WTC11 (cell line): ENCODE data around the gene SERGEF. TPM values are rescaled to one million over a fixed set of nuclear protein-coding genes. Genes with fewer than 3 reads are reported as not detected.

ENCODE experiments used
- ATAC-seq: fragments of 200-7000 bp; cut with Tn5 transposase; 2 replicates; pipeline ENCODE4 v1.10.0; 2021; ENCODE audit warnings: mild to moderate bottlenecking, moderate library complexity
- CTCF ChIA-PET: fragments of 300-600 bp; sonication (Branson Sonifier 250); formaldehyde crosslinking; loops from one replicate; lab custom pipeline; 2021; ENCODE audit warnings: antibody characterized with exemption; lab: Charles Lee
- POLR2A ChIA-PET: fragments of 350-600 bp; sonication (Branson Sonifier 250); formaldehyde crosslinking; loops from one replicate; lab custom pipeline; 2021; ENCODE audit warnings: antibody characterized with exemption; lab: Charles Lee
- DNase-seq: peaks from one replicate; pipeline ENCODE4 v3.0.0; 2021; ENCODE audit warnings: low spot score
- H3K27ac Mint-ChIP-seq: 2 replicates; pipeline ENCODE4 v1.8.0; 2021; ENCODE audit warnings: mixed read lengths
- H3K27me3 Mint-ChIP-seq: 2 replicates; pipeline ENCODE4 v1.8.0; 2021; ENCODE audit warnings: low read depth, mild to moderate bottlenecking, moderate library complexity, mixed read lengths
- H3K36me3 Mint-ChIP-seq: 2 replicates; pipeline ENCODE4 v1.8.0; 2021; ENCODE audit warnings: mixed read lengths
- H3K4me1 Mint-ChIP-seq: 2 replicates; pipeline ENCODE4 v1.8.0; 2022; ENCODE audit warnings: mixed read lengths
- H3K4me3 Mint-ChIP-seq: 2 replicates; pipeline ENCODE4 v1.8.0; 2021; ENCODE audit warnings: mild to moderate bottlenecking, moderate library complexity, mixed read lengths
- H3K9me3 Mint-ChIP-seq: 2 replicates; pipeline ENCODE4 v1.8.0; 2021; ENCODE audit warnings: mixed read lengths
- AR ChIP-seq: fragments of 250-450 bp; sonication (Bioruptor Pico); IDR thresholded peaks from 2 replicates; pipeline ENCODE4 v1.9.0; 2021; ENCODE audit warnings: mild to moderate bottlenecking
- GABPB1 ChIP-seq: sonication (generic); formaldehyde crosslinking; IDR thresholded peaks from 2 replicates; pipeline ENCODE4 v1.8.1; 2023; ENCODE audit warnings: mild to moderate bottlenecking, missing genetic modification reagents
- GTF2I ChIP-seq: fragments of 250-450 bp; sonication (Bioruptor Pico); conservative IDR thresholded peaks from 2 replicates; pipeline ENCODE4 v1.4.0; 2021; ENCODE audit warnings: mild to moderate bottlenecking
- HMGXB4 ChIP-seq: sonication (generic); formaldehyde crosslinking; IDR thresholded peaks from 2 replicates; pipeline ENCODE4 v1.8.1; 2023; ENCODE audit warnings: mild to moderate bottlenecking, moderate library complexity, missing genetic modification reagents
- NFATC4 ChIP-seq: fragments of 250-450 bp; sonication (Bioruptor Pico); IDR thresholded peaks from 2 replicates; pipeline ENCODE4 v1.9.0; 2021; ENCODE audit warnings: mild to moderate bottlenecking
- SMAD3 ChIP-seq: sonication (generic); formaldehyde crosslinking; IDR thresholded peaks from 2 replicates; pipeline ENCODE4 v1.8.0; 2022; ENCODE audit warnings: missing genetic modification reagents, mild to moderate bottlenecking, borderline replicate concordance
- ZNF121 ChIP-seq: sonication (generic); formaldehyde crosslinking; IDR thresholded peaks from 2 replicates; pipeline ENCODE4 v1.8.0; 2023; ENCODE audit warnings: missing genetic modification reagents
- ZNF396 ChIP-seq: fragments of 250-450 bp; sonication (Bioruptor Pico); IDR thresholded peaks from 2 replicates; pipeline ENCODE4 v1.8.0; 2021; ENCODE audit warnings: mild to moderate bottlenecking, moderate library complexity, borderline replicate concordance
- ZNF423 ChIP-seq: fragments of 250-450 bp; sonication (Bioruptor Pico); IDR thresholded peaks from 2 replicates; pipeline ENCODE4 v2.1.2; 2022; ENCODE audit warnings: mild to moderate bottlenecking, moderate library complexity
- total RNA-seq: library from RNA; stranded (reverse); gene quantifications from 3 replicates; pipeline ENCODE4 v1.2.3, GENCODE V29; 2021
- TF ChIP-seq, protein P1 (sequence below): fragments of 250-450 bp; sonication (Bioruptor Pico); conservative IDR thresholded peaks from 2 replicates; pipeline ENCODE4 v1.9.0; 2021; ENCODE audit warnings: mild to moderate bottlenecking
- TF ChIP-seq, protein P2 (sequence below): sonication (generic); formaldehyde crosslinking; IDR thresholded peaks from 2 replicates; pipeline ENCODE4 v1.8.1; 2023; ENCODE audit warnings: mild to moderate bottlenecking, missing genetic modification reagents

SERGEF gene
- total RNA-seq, 1 experiment from 2014 or later: 35.5 TPM

GRCh38 chr11:17747131-17747955 is 265.5 kb downstream of the SERGEF start (continued):
- TF ChIP-seq, protein P1, sequence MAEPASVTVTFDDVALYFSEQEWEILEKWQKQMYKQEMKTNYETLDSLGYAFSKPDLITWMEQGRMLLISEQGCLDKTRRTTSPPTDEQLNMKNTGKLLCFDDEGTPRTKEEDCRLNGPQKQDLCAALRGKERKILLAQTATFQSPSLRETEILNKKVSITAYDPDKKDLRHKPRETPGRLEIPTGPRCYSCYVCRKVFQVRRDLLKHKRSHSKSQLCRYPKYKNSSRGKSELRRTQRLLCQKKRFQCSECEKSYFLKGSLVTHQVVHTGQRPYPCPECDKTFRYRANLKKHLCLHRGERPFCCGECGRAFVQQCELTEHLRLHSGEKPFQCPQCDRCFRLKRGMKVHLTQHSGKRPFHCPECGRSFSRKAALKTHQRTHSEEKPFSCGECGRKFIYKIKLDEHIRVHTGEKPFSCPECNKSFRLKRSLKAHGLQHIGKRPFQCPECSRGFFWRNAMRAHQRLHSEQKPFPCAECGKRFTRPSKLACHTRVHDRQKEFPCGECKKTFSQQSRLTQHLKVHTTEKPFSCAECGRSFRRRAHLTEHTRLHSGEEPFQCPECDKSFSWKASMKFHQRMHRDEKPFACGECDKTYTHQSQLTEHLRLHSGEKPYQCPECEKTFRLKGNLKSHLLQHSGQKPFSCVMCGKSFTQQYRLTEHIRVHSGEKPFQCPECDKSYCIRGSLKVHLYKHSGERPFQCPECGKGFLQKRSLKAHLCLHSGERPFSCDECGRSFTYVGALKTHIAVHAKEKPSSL (CRISPR knock-in tag): no peak
- no peak for TF ChIP-seq GTF2I (CRISPR knock-in tag)

- DNase-seq: no peak
- CTCF ChIA-PET: interaction anchor here (0.6 to 4.4 kb wide), 2 partner anchors 15 to 598 kb away, joined by 3 to 28 read pairs; no protein-coding TSS in a partner anchor
- H3K9me3 Mint-ChIP-seq: no peaks in the 10 kb centered on the region
Observed at GRCh38 chr11:17746096-17746495, 266.8 kb downstream of the SERGEF start.

GRCh38 chr11:17745023-17745772 is 267.6 kb downstream of the SERGEF start:
- Mint-ChIP-seq H3K36me3 (no peaks in the 10 kb centered on the region), H3K4me1 (no peaks in the 10 kb centered on the region), H3K9me3 (no peaks in the 10 kb centered on the region), H3K27me3 (no peaks in the 10 kb centered on the region; the same call in 1 of the 2 replicates), H3K27ac (no peak overlapping the region), H3K4me3 (no peak overlapping the region)
- TF ChIP-seq ZNF121 (no peak), SMAD3 (CRISPR knock-in tag) (no peak)
- TF ChIP-seq, protein P2, sequence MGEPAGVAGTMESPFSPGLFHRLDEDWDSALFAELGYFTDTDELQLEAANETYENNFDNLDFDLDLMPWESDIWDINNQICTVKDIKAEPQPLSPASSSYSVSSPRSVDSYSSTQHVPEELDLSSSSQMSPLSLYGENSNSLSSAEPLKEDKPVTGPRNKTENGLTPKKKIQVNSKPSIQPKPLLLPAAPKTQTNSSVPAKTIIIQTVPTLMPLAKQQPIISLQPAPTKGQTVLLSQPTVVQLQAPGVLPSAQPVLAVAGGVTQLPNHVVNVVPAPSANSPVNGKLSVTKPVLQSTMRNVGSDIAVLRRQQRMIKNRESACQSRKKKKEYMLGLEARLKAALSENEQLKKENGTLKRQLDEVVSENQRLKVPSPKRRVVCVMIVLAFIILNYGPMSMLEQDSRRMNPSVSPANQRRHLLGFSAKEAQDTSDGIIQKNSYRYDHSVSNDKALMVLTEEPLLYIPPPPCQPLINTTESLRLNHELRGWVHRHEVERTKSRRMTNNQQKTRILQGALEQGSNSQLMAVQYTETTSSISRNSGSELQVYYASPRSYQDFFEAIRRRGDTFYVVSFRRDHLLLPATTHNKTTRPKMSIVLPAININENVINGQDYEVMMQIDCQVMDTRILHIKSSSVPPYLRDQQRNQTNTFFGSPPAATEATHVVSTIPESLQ (CRISPR knock-in tag): no peak
- DNase-seq (no peak), ATAC-seq (no peak)
- ChIA-PET POLR2A (interaction anchor here (1.0 kb wide), 1 partner anchor 9 kb away, joined by 3 read pairs; no protein-coding TSS in a partner anchor), CTCF (interaction anchor here (1.4 to 4.4 kb wide), 2 partner anchors 14 to 22 kb away, joined by 10 to 28 read pairs; no protein-coding TSS in a partner anchor)

More at GRCh38 chr11:17746096-17746495, 266.8 kb downstream of the SERGEF start:
- Mint-ChIP-seq H3K4me1 (no peaks in the 10 kb centered on the region), H3K27me3 (no peaks in the 10 kb centered on the region; the same call in none of the 2 replicates), H3K4me3 (no peak overlapping the region), H3K27ac (no peak overlapping the region), H3K36me3 (no peaks in the 10 kb centered on the region)
- POLR2A ChIA-PET: interaction anchor here (1.0 kb wide), 1 partner anchor 10 kb away, joined by 3 read pairs; no protein-coding TSS in a partner anchor
- TF ChIP-seq GABPB1: no peak
- no peak for TF ChIP-seq GTF2I (CRISPR knock-in tag)
- TF ChIP-seq ZNF423 (CRISPR knock-in tag): no peak
- TF ChIP-seq NFATC4 (CRISPR knock-in tag): no peak
- no peak for TF ChIP-seq HMGXB4
- TF ChIP-seq ZNF396 (CRISPR knock-in tag): no peak
- TF ChIP-seq AR: no peak
- ATAC-seq: no peak
